Stimulated activated CD4-positive, alpha-beta T cell treated with anti-CD3 and anti-CD28 coated beads, Interleukin-2, amount 100 ng/mL, for 24 hours (primary cell): ENCODE results near the gene SLC39A10.
"Not testable (repeated sequence)": the region's sequence is repeated elsewhere in the genome, so short reads cannot be mapped to it uniquely, and the experiment has no call there.

ENCODE experiments used
- DNase-seq, 2 donors: peaks; one replicate each; pipeline ENCODE4 v3.0.0-alpha.2; 2020

Gene SLC39A10

DNA sequence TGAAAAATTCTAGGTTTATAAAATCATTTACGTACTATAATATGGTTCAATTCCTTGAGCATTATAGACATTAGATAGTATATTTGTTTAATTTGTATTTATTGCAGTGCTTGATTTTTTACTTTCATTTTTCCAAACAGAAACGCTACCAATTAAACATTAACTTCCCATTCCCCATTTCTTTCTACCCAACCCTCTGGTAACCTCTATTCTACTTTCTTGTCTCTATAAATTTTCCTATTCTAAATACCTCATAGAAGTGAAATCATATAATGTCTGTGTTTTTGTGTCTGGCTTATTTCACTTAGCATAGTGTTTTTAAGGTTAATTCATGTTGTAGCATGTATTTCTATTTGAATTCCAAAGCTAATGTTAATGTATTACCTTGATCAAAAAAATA, 11.6 kb upstream of the SLC39A10 start:
- no peak for DNase-seq

DNA sequence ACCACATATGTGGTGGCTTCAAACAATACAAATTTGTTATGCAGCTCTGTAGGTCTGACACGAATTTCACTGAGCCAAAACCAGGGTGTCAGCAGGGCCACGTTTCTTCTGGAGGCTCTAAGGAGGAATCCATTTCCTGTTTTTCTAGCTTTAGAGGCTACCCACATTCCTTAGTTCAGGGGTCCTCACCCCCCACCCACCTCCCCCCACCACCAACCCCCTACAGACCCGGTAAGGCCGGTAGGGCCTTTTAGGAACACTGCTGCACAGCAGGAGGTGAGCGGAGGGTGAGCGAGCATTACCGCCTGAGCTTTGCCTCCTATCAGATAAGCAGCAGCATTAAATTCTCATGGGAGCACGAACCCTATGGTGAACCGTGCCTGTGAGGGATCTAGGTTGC, 10.6 kb upstream of the SLC39A10 start:
- DNase-seq: no peak

GRCh38 chr2:195647302-195647701, 9.7 kb upstream of the SLC39A10 start:
- no peak for DNase-seq

DNA sequence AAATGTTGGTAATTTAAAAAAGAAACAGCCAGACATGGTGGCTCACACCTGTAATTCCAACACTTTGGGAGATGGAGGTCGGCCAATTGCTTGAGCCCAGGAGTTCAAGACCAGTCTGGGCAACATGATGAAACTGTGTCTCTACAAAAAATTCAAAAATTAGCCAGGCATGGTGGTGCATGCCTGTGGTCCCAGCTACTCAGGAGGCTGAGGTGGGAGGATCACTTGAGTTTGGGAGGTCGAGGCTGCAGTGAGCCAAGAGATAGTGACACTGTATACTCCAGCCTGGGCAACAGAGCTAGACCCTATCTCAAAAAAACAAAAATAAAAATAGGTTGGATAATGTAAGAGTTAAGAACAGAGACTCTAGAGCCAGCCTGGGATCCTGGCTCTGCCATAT, 8.7 kb upstream of the SLC39A10 start:
- DNase-seq: not testable (repeated sequence)

- no peak for DNase-seq
Measured at GRCh38 chr2:195648787-195649186, 8.2 kb upstream of the SLC39A10 start.

DNA sequence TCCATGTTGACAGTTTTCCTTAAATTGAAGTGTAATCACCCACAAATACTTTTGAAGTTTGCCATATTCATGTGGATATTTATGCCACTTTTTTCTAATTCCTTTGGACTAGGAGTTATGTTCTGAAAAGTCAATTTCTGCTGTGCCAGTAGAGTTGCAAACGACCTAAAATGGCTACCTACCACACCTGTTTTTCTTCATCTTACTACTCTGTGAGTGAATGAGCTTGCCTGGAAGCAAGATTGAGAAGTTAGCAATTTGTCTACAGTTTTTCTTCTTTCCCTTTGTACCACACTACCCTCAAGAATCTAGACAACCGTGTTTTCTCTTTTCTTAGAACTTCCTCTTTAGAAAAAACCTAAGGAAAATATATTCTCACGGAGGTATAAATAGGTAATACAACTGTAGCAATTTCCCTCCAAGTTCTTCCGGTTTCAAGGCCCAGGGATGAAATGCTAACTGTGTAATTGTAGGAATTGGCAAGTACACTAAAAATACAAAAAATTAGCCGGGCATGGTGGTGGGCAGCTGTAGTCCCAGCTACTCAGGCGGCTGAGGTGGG, 7.3 kb upstream of the SLC39A10 start:
- no peak for DNase-seq

DNA sequence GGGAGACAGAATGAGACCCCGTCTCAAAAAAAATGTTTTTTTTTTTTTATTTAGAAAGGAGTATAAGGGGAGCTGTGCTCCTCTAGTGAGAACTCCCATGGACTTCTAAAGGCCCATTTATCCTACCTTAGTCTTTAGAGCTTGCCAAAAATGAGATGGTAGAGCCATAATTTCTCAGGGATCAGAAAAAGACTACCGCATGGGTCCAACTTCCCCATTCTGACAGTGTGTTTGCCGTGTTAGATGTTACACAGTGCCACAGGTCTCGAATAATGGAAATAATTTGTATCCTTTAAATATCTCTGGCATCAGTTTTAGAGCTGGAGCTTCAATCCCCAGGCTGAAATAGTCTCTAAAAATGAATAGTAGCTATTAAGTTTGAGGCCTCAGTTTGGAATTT, 6.0 kb upstream of the SLC39A10 start:
- no peak for DNase-seq

DNA sequence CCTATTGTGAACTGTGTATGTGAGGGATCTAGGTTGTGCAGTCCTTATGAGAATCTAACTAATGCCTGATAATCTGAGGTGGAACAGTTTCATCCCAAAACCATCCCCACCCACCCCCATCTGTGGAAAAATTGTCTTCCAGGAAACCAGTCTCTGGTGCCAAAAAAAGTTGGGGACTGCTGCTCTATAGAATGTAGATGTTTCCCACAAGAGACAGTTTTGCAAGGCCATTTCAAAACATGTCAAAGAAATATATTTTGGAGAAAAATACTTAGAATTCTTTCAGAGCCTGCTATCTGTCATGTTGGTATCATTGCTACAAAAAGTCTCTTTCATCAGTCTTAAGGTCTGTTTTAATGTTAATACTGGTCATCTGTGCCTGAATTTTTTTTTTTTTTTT, 4.1 kb upstream of the SLC39A10 start:
- DNase-seq: no peak

- no peak for DNase-seq
Measured at GRCh38 chr2:195656161-195656858, 716 bp upstream of the SLC39A10 start.

GRCh38 chr2:195657634-195658540, 861 bp downstream of the SLC39A10 start:
- peak; percentile 68 to 73 for DNase-seq

- DNase-seq: no peak
Measured at GRCh38 chr2:195658541-195658890, 1.5 kb downstream of the SLC39A10 start.

DNA sequence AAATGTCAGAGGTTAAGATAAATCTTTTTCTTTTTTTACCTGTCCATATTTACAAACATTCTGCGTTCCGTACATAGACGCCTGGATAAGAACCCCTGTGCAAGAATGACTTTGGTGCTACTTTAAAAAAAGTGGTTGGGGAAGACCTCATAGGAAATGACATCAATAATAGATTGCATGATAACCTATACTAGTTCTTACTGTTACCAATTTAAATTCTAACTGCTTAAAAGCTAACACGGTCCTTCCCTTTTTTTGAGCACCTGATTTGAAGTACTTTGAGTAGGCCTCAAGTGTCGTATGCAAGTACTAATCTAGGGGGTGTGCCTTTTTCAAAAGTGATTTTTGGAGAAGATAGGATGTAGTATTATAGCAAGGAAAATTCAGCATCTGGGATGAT, 2.1 kb downstream of the SLC39A10 start:
- no peak for DNase-seq

DNA sequence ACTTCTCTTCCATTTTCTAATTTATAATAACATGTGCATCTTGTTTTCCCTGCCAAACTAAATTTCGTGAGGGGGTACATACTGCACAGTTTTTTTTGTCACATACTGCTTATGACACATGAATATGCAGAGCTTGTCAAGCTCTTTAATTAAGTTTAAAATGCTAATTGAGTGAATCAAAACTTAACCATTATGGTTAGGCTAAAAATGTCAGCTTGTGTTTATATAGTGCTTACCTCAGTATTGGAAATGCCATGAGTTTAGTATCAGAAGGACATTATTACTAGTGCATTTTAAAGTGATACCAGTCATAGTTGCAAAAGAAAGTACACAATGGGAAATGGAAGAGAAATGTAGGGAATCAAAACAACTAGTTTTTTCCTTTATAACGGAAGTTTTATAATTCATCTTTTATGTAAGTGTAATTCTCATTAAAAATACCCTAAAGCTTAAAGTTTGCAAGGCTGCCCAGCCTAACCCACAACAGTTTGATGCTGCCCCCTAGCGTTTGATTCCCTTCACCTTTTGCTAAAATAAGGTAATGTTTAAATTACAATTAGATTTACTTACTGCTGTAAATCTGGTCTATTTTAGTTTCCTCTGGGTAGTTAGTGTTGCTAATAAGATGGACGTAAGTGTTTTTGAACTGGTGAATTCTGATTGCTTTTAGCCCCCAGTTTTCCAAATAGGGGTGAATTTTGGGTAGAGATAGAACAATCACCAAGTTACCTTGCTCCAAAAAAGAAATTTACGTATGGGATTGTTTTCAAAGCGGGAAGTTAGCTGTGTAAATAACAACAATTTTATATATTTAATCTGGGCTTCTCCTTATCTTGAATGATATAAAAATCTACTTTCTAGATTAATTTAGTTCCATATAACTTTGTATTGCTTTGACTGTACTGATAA, 3.2 kb downstream of the SLC39A10 start:
- peak; percentile 73 to 86 for DNase-seq

GRCh38 chr2:195662138-195662537, 5.1 kb downstream of the SLC39A10 start:
- DNase-seq: no peak

DNA sequence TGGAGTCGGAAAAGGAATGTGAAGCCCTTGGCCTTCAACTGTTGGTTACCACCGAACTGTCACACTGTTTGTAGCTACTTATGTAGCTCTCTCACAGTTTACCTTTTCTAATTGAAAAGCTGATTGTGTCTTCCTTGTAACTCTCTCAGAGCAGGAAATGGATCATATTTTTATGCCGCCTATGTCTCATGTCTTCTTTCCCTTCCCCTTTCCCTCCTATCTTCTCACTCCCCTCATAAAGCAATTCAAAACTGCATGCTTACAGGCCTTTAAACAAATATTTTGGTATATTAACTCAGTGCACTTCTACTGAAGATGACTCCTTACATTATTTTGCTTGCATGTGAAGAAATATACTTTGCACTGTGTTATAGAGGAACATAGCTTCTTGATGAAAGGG, 6.0 kb downstream of the SLC39A10 start:
- DNase-seq: no peak

- no peak for DNase-seq
Measured at GRCh38 chr2:195664528-195664927, 7.5 kb downstream of the SLC39A10 start.

DNA sequence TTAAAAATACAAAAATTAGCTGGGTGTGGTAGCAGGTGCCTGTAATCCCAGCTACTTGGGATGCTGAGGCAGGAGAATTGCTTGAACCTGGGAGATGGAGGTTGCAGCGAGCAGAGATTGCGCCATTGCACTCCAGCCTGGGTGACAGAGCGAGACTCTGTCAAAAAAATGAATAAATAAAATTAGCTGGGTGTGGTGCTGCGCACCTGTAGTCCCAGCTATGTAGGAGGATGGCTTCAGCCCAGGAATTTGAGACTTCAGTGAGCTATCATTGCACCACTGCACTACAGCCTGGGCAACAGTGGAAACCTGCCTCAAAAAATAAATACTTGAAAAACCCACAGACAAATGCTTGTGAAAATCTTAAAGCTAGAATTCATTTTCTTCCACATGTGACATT, 8.1 kb downstream of the SLC39A10 start:
- DNase-seq: not testable (repeated sequence)

DNA sequence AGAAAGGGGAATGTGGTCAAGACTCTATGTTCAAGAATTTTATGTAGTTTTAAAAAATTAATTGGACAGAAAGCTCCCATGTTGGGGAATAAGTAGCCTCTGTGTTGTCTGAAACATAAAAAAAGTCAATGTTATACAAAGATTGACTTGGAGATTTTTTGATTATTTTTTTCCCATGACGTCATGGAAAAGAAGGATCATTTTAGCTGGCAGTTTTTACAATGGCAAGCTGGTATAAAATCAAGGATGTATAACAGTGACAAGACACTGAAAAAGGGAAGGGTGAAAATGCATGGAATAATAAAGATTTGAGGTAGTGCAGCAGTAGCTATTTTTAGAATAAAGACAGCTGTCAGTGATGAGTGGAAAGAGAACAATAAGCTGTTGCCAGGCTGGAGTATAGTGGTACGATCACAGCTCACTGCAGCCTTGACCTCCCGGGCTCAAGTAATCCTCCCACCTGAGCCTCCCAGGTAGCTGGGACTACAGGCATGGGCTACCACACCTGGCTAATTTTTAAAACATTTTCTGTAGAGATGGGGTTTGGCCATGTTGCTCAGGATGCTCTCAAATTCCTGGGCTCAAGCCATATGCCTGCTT, 9.2 kb downstream of the SLC39A10 start:
- DNase-seq: no peak

DNA sequence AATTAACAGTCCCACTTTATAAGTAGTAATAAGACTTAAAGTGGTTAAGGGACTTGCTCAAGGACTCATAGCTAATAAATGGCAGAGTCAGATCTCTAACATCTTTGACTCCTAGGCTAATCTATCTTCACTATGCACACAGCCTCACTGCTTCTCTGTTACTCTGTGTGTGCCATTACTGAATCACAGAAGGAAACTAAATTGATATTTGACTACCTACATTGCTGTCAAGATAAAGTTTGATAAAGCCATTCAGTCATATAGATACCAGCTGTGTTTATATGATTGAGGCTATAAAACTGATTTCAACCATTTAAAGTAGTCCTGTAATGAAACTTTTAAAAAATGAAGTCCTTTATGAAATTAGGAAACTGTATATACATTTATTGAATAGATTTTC, 10.9 kb downstream of the SLC39A10 start:
- DNase-seq: no peak

GRCh38 chr2:195670191-195670590, 13.2 kb downstream of the SLC39A10 start:
- DNase-seq: no peak

- no peak for DNase-seq
Measured at GRCh38 chr2:195671563-195671962, 14.5 kb downstream of the SLC39A10 start.

- DNase-seq: no peak
Measured at GRCh38 chr2:195672674-195673073, 15.6 kb downstream of the SLC39A10 start.
